ENCODE results near the gene ALDH1A1. TPM values are rescaled to one million over a fixed set of nuclear protein-coding genes. Genes with fewer than 3 reads are reported as not detected.

The ALDH1A1 gene
- total RNA-seq, 2 experiments from 2014 or later = not detected

DNA sequence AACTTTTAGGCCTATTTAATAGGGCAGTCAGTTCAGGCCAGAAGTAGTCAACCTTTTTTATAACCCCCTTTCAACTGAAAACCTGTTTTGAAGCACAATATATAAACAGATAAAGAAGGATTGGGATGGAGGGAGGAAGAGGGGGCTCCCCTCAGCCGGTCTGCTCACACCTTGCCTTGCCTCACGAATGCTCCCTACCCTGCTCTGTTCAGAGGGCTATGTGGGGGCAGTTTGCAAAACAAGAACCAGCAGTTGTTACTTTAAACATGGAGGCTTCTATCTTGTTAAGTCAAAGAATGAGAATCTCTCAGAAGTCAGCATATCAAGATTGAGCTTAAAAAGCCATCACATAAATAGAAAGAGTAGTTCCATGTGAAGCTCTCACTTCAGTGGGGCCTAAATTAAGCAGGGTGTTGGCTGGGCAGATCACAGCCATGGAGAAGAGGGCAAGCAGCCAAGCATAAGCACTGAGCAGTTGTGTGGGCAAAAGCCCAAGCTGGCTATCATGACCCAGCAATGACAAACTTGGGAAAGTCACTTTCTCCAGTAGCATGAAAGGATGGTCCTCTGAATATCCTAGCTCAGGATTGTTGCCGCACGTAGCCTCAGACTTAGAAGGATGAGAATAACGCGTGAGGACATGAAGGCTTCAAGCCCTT is 70.6 kb downstream of the ALDH1A1 start:
- H2AFZ ChIP-seq (ENCODE audit: low read length) = no peak overlapping the region
- ChIA-PET CTCF (ENCODE audit: unreplicated experiment) (no interaction called here), POLR2A (interaction anchor here (0.7 kb wide), 1 partner anchor 24 kb away, joined by 3 read pairs; no protein-coding TSS in a partner anchor)
- H3K9me2 ChIP-seq (ENCODE audit: insufficient read depth, low read length) = no peaks in the 10 kb centered on the region
- H3K4me2 ChIP-seq (ENCODE audit: low read length) = no peak overlapping the region
- no peaks in the 10 kb centered on the region for H3K79me2 ChIP-seq (ENCODE audit: insufficient read depth, low read depth, low read length)
- no peaks in the 10 kb centered on the region for H4K20me1 ChIP-seq (ENCODE audit: insufficient read depth, low read length)
- H3K4me3 ChIP-seq (ENCODE audit: low read depth, low read length, poor library complexity, severe bottlenecking) = no peak overlapping the region
- BruUV-seq (replicated peaks) = no TSS peak
- intact Hi-C loops (cut with micrococcal nuclease; ENCODE audit: unreplicated experiment) = no loop called here
- no peak for DNase-seq (ENCODE audit: low spot score)
- H3K27ac ChIP-seq (ENCODE audit: low read depth, low read length, poor library complexity, severe bottlenecking) = no peak overlapping the region
- TF ChIP-seq, protein P1, sequence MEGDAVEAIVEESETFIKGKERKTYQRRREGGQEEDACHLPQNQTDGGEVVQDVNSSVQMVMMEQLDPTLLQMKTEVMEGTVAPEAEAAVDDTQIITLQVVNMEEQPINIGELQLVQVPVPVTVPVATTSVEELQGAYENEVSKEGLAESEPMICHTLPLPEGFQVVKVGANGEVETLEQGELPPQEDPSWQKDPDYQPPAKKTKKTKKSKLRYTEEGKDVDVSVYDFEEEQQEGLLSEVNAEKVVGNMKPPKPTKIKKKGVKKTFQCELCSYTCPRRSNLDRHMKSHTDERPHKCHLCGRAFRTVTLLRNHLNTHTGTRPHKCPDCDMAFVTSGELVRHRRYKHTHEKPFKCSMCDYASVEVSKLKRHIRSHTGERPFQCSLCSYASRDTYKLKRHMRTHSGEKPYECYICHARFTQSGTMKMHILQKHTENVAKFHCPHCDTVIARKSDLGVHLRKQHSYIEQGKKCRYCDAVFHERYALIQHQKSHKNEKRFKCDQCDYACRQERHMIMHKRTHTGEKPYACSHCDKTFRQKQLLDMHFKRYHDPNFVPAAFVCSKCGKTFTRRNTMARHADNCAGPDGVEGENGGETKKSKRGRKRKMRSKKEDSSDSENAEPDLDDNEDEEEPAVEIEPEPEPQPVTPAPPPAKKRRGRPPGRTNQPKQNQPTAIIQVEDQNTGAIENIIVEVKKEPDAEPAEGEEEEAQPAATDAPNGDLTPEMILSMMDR (conservative IDR thresholded peaks at IDR 0.05; ENCODE audit: low read length) = no peak
- no peak for TF ChIP-seq EZH2phosphoT487 (IDR thresholded peaks at IDR 0.05; ENCODE audit: borderline replicate concordance, low read depth, low read length)
- H3K36me3 ChIP-seq (ENCODE audit: insufficient read depth, low read length) = no peaks in the 10 kb centered on the region
- H3K9me3 ChIP-seq (ENCODE audit: low read length) = no peaks in the 10 kb centered on the region
- no peaks in the 10 kb centered on the region for H3K4me1 ChIP-seq (ENCODE audit: insufficient read depth, low read length, poor library complexity, severe bottlenecking)

DNA sequence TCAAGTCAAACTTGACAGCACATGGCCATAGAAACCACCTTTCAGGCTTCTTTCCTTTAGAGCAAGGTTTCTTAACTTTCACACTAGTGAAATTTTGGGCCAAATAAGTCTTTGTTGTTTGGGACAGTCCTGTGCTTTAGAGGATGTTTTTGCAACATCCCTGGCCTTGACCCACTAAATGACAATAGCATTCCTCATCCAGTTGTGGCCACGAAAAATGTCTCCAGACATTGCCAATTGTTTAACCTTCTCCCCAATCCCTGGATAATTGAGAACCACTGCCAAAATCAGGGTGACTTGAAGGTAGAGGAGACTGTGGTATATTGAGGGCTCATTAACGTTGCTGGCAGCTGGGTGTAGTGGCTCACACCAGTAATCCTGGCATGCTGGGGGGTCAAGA is 72.0 kb downstream of the ALDH1A1 start:
- no TSS peak for BruUV-seq (replicated peaks)
- TF ChIP-seq EZH2phosphoT487 (IDR thresholded peaks at IDR 0.05; ENCODE audit: borderline replicate concordance, low read depth, low read length) = no peak
- TF ChIP-seq, protein P1 (conservative IDR thresholded peaks at IDR 0.05; ENCODE audit: low read length) = no peak
- no peaks in the 10 kb centered on the region for H3K79me2 ChIP-seq (ENCODE audit: insufficient read depth, low read depth, low read length)
- H3K4me2 ChIP-seq (ENCODE audit: low read length) = no peak overlapping the region
- H3K9me2 ChIP-seq (ENCODE audit: insufficient read depth, low read length) = no peaks in the 10 kb centered on the region
- ChIA-PET CTCF (ENCODE audit: unreplicated experiment) (no interaction called here), POLR2A (no interaction called here)
- no peaks in the 10 kb centered on the region for H4K20me1 ChIP-seq (ENCODE audit: insufficient read depth, low read length)
- H3K4me1 ChIP-seq (ENCODE audit: insufficient read depth, low read length, poor library complexity, severe bottlenecking) = no peaks in the 10 kb centered on the region
- H3K9me3 ChIP-seq (ENCODE audit: low read length) = no peaks in the 10 kb centered on the region
- intact Hi-C loops (cut with micrococcal nuclease; ENCODE audit: unreplicated experiment) = no loop called here
- H3K36me3 ChIP-seq (ENCODE audit: insufficient read depth, low read length) = no peaks in the 10 kb centered on the region
- no peak for DNase-seq (ENCODE audit: low spot score)
- no peak overlapping the region for H3K4me3 ChIP-seq (ENCODE audit: low read depth, low read length, poor library complexity, severe bottlenecking)
- H3K27ac ChIP-seq (ENCODE audit: low read depth, low read length, poor library complexity, severe bottlenecking) = no peak overlapping the region
- no peak overlapping the region for H2AFZ ChIP-seq (ENCODE audit: low read length)

GRCh38 chr9:72875221-72875620 is 77.6 kb downstream of the ALDH1A1 start:
- H3K9me3 ChIP-seq (ENCODE audit: low read length) = no peaks in the 10 kb centered on the region
- TF ChIP-seq, protein P1 (conservative IDR thresholded peaks at IDR 0.05; ENCODE audit: low read length) = no peak
- TF ChIP-seq EZH2phosphoT487 (IDR thresholded peaks at IDR 0.05; ENCODE audit: borderline replicate concordance, low read depth, low read length) = no peak
- no TSS peak for BruUV-seq (replicated peaks)
- no peak overlapping the region for H3K4me3 ChIP-seq (ENCODE audit: low read depth, low read length, poor library complexity, severe bottlenecking)
- no peaks in the 10 kb centered on the region for H4K20me1 ChIP-seq (ENCODE audit: insufficient read depth, low read length)
- no peaks in the 10 kb centered on the region for H3K4me1 ChIP-seq (ENCODE audit: insufficient read depth, low read length, poor library complexity, severe bottlenecking)
- H2AFZ ChIP-seq (ENCODE audit: low read length) = no peak overlapping the region
- intact Hi-C loops (cut with micrococcal nuclease; ENCODE audit: unreplicated experiment) = no loop called here
- no peak for DNase-seq (ENCODE audit: low spot score)
- H3K9me2 ChIP-seq (ENCODE audit: insufficient read depth, low read length) = no peaks in the 10 kb centered on the region
- H3K79me2 ChIP-seq (ENCODE audit: insufficient read depth, low read depth, low read length) = no peaks in the 10 kb centered on the region
- H3K27ac ChIP-seq (ENCODE audit: low read depth, low read length, poor library complexity, severe bottlenecking) = no peak overlapping the region
- no peaks in the 10 kb centered on the region for H3K36me3 ChIP-seq (ENCODE audit: insufficient read depth, low read length)
- H3K4me2 ChIP-seq (ENCODE audit: low read length) = no peak overlapping the region
- ChIA-PET POLR2A (interaction anchor here (0.5 kb wide), 1 partner anchor 13 kb away, joined by 6 read pairs; no protein-coding TSS in a partner anchor), CTCF (ENCODE audit: unreplicated experiment) (no interaction called here)
